ENCODE data around the gene WDR4.
"Not testable (repeated sequence)": the region's sequence is repeated elsewhere in the genome, so short reads cannot be mapped to it uniquely, and the experiment has no call there.

GRCh38 chr21:42807293-42807895 lies 71.9 kb downstream of the WDR4 start:
- TF ChIP-seq CTCF (IDR thresholded peaks at IDR 0.05; ENCODE audit: low read depth, low read length); POLR2A (IDR thresholded peaks at IDR 0.05; ENCODE audit: extremely low read depth, insufficient read length); MAX (IDR thresholded peaks at IDR 0.05; ENCODE audit: low read depth, low read length); MYC (IDR thresholded peaks at IDR 0.05; ENCODE audit: low read depth, low read length): not testable (repeated sequence)
